Measurements from ENCODE around the gene PANX3. TPM values are rescaled to one million over a fixed set of nuclear protein-coding genes. Genes with fewer than 3 reads are reported as not detected.

Gene PANX3
- total RNA-seq, 1 experiment from 2014 or later: not detected

- no TSS peak for BruUV-seq (replicated peaks)
These were observed 32.6 kb downstream of the PANX3 start for GRCh38 chr11:124643605-124644425.

DNA sequence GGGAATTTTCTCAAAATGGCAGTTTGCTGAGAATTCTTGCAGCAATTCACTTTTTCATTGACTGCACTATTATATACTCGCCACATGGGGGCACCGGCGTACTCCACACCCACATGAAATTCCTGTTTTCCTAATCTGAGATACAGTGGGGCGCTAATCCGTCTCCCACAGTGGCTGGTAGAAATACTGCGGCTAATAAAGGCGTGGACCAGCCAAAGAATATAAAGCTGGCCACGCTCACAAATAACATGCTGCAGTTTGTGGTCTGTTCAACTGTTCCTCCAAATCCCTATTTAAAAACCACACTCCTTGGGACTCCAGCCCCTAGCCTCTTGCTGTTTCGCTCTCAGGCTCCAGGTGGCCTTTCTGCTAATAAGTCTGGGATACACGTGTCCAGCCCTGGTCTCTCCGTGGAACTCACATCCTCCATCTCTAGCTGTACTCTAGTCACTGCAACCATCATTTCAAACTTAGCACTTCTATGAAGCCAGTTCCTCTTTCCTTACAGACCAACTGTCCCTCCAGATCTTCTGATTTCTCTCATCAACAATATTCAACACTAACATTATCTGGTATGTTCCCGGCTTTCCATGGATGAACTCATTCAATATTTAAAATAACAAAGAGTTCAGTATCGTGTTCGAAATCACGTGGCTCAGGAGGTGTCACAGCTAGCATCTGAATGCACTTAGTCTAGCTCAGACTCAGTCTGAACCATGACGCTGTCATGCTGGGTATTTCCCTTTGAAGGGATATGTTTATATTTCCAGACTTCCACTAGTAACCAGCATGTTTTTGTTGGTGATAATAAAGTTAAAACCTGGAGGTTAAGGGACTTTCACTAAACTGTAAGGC lies 33.4 kb downstream of the PANX3 start:
- H3K36me3 Mint-ChIP-seq (ENCODE audit: insufficient read depth, unreplicated experiment): peaks cover under 1% of the 10 kb centered on the region
- no peak overlapping the region for H3K4me3 Mint-ChIP-seq (ENCODE audit: unreplicated experiment)
- peaks cover 7% of the 10 kb centered on the region for H3K9me3 Mint-ChIP-seq (ENCODE audit: unreplicated experiment)
- ChIA-PET POLR2A (interaction anchor here (0.6 to 2.3 kb wide), 3 partner anchors 7 to 154 kb away, joined by 3 to 7 read pairs (median 3); no protein-coding TSS in a partner anchor), CTCF (interaction anchor here (0.6 to 5.9 kb wide), 57 partner anchors 10 to 1325 kb away, joined by 3 to 66 read pairs (median 4); partner anchors contain the start of genes SIAE, SPA17 and TBRG1)
- H3K4me1 Mint-ChIP-seq (ENCODE audit: insufficient read depth, unreplicated experiment): peaks cover 15% of the 10 kb centered on the region
- no TSS peak for BruUV-seq (replicated peaks)
- intact Hi-C loops (cut with micrococcal nuclease): loop anchor here (1.0 kb wide), 3 partner anchors 119 to 223 kb away; no protein-coding TSS in a partner anchor
- DNase-seq (ENCODE audit: unreplicated experiment): peak; percentile 72
- H3K27ac Mint-ChIP-seq (ENCODE audit: low read depth, unreplicated experiment): no peak overlapping the region
- H3K27me3 Mint-ChIP-seq (ENCODE audit: insufficient read depth, unreplicated experiment): no peaks in the 10 kb centered on the region
- TF ChIP-seq CTCF (IDR thresholded peaks at IDR 0.05; ENCODE audit: unreplicated experiment): peak; percentile 79

More at GRCh38 chr11:124643605-124644425, 32.6 kb downstream of the PANX3 start:
- Mint-ChIP-seq H3K27ac (ENCODE audit: low read depth, unreplicated experiment) (no peak overlapping the region), H3K36me3 (ENCODE audit: insufficient read depth, unreplicated experiment) (peaks cover 9% of the 10 kb centered on the region), H3K9me3 (ENCODE audit: unreplicated experiment) (peaks cover 7% of the 10 kb centered on the region), H3K27me3 (ENCODE audit: insufficient read depth, unreplicated experiment) (no peaks in the 10 kb centered on the region), H3K4me1 (ENCODE audit: insufficient read depth, unreplicated experiment) (peaks cover 15% of the 10 kb centered on the region), H3K4me3 (ENCODE audit: unreplicated experiment) (no peak overlapping the region)
- TF ChIP-seq CTCF (IDR thresholded peaks at IDR 0.05; ENCODE audit: unreplicated experiment): no peak
- CTCF ChIA-PET: interaction anchor here (0.5 to 5.9 kb wide), 53 partner anchors 10 to 1326 kb away, joined by 3 to 66 read pairs (median 4); partner anchors contain the start of genes SIAE, SPA17 and TBRG1
- no peak for DNase-seq (ENCODE audit: unreplicated experiment)
- POLR2A ChIA-PET: interaction anchor here (0.7 to 2.3 kb wide), 3 partner anchors 12 to 155 kb away, joined by 3 to 7 read pairs (median 3); no protein-coding TSS in a partner anchor
- intact Hi-C loops (cut with micrococcal nuclease): loop anchor here (1.0 kb wide), 3 partner anchors 119 to 223 kb away; no protein-coding TSS in a partner anchor

DNA sequence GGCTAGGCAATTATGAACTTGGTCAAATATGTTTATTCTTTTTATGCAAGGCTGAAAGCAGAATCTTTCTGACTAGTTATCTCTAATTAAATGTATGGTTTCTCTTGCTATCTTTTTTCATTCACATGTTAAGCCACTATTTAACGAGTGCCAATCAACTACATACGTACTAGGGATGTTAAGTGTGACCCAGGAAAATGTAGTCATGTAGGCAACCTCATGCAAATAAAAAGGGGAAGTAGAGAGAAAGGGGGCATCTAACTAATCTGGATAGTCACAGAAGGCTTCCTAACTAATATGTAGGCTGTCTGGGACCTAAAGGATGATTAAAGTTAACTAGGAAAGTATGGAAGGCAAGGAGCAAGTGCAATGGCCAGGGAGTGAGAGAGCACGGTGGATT lies 34.9 kb downstream of the PANX3 start:
- H3K9me3 Mint-ChIP-seq (ENCODE audit: unreplicated experiment): peaks cover 3% of the 10 kb centered on the region
- H3K4me3 Mint-ChIP-seq (ENCODE audit: unreplicated experiment): no peak overlapping the region
- no peaks in the 10 kb centered on the region for H3K36me3 Mint-ChIP-seq (ENCODE audit: insufficient read depth, unreplicated experiment)
- TF ChIP-seq CTCF (IDR thresholded peaks at IDR 0.05; ENCODE audit: unreplicated experiment): no peak
- no peak for DNase-seq (ENCODE audit: unreplicated experiment)
- intact Hi-C loops (cut with micrococcal nuclease): no loop called here
- peaks cover 15% of the 10 kb centered on the region for H3K4me1 Mint-ChIP-seq (ENCODE audit: insufficient read depth, unreplicated experiment)
- CTCF ChIA-PET: interaction anchor here (0.6 to 5.9 kb wide), 4 partner anchors 13 to 717 kb away, joined by 3 to 66 read pairs (median 24); no protein-coding TSS in a partner anchor
- POLR2A ChIA-PET: interaction anchor here (1.2 kb wide), 1 partner anchor 23 kb away, joined by 3 read pairs; the partner anchor contains the start of gene TBRG1
- H3K27ac Mint-ChIP-seq (ENCODE audit: low read depth, unreplicated experiment): no peak overlapping the region
- BruUV-seq (replicated peaks): no TSS peak
- no peaks in the 10 kb centered on the region for H3K27me3 Mint-ChIP-seq (ENCODE audit: insufficient read depth, unreplicated experiment)
